ENCODE data around the gene PPIG. TPM values are rescaled to one million over a fixed set of nuclear protein-coding genes. Genes with fewer than 3 reads are reported as not detected.
"Not testable (repeated sequence)": the region's sequence is repeated elsewhere in the genome, so short reads cannot be mapped to it uniquely, and the experiment has no call there.

The PPIG gene
- total and polyA plus RNA-seq, 7 donors, result 25.7 to 54.0 (median 41.3) TPM

- no peaks in the 10 kb centered on the region for H3K9me3 ChIP-seq
- no peak overlapping the region for H3K4me3 ChIP-seq
- intact Hi-C loops (cut with DNase I), result no loop called here
- 86 to 93% methylated on average over 2 of the region's 2 CpGs for WGBS, 2 donors
- TF ChIP-seq POLR2A (IDR thresholded peaks at IDR 0.05) (no peak), EP300 (IDR thresholded peaks at IDR 0.05) (no peak), POLR2AphosphoS5 (IDR thresholded peaks at IDR 0.05) (no peak)
- TF ChIP-seq, protein P1, sequence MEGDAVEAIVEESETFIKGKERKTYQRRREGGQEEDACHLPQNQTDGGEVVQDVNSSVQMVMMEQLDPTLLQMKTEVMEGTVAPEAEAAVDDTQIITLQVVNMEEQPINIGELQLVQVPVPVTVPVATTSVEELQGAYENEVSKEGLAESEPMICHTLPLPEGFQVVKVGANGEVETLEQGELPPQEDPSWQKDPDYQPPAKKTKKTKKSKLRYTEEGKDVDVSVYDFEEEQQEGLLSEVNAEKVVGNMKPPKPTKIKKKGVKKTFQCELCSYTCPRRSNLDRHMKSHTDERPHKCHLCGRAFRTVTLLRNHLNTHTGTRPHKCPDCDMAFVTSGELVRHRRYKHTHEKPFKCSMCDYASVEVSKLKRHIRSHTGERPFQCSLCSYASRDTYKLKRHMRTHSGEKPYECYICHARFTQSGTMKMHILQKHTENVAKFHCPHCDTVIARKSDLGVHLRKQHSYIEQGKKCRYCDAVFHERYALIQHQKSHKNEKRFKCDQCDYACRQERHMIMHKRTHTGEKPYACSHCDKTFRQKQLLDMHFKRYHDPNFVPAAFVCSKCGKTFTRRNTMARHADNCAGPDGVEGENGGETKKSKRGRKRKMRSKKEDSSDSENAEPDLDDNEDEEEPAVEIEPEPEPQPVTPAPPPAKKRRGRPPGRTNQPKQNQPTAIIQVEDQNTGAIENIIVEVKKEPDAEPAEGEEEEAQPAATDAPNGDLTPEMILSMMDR (IDR thresholded peaks at IDR 0.05), result no peak
- no peaks in the 10 kb centered on the region for H3K27me3 ChIP-seq
- DNase-seq, result no peak
- peaks cover 6 to 85% (median 31%) of the 10 kb centered on the region in 4 donors for H3K36me3 ChIP-seq
- no peaks in the 10 kb centered on the region for H3K4me1 ChIP-seq
- H3K27ac ChIP-seq, result no peak overlapping the region
These were observed 29.7 kb downstream of the PPIG start for GRCh38 chr2:169613876-169614275.

- H3K9me3 ChIP-seq; DNase-seq; H3K27me3 ChIP-seq; intact Hi-C loops (cut with DNase I); H3K4me1 ChIP-seq; H3K27ac ChIP-seq; H3K4me3 ChIP-seq: not testable (repeated sequence)
- peaks cover 0 to 64% (median 24%) of the 10 kb centered on the region in 4 donors for H3K36me3 ChIP-seq
- 96 to 98% methylated on average over 1 of the region's 1 CpG for WGBS, 2 donors
These were observed 31.8 kb downstream of the PPIG start for GRCh38 chr2:169615982-169616381.

GRCh38 chr2:169619946-169620345 lies 35.8 kb downstream of the PPIG start:
- Histone ChIP-seq H3K4me1 (peaks cover 0 to 6% (median 2%) of the 10 kb centered on the region in 4 donors), H3K27ac (no peak overlapping the region), H3K4me3 (no peak overlapping the region), H3K36me3 (peaks cover 0 to 46% (median 12%) of the 10 kb centered on the region in 4 donors), H3K27me3 (no peaks in the 10 kb centered on the region), H3K9me3 (no peaks in the 10 kb centered on the region)
- 61 to 62% methylated on average over 3 of the region's 3 CpGs for WGBS, 2 donors
- TF ChIP-seq, protein P1 (IDR thresholded peaks at IDR 0.05), result no peak
- no peak for TF ChIP-seq POLR2AphosphoS5 (IDR thresholded peaks at IDR 0.05)
- TF ChIP-seq POLR2A (IDR thresholded peaks at IDR 0.05), result no peak
- no peak for TF ChIP-seq EP300 (IDR thresholded peaks at IDR 0.05)
- no peak for DNase-seq
- intact Hi-C loops (cut with DNase I), result no loop called here

GRCh38 chr2:169620509-169620908 lies 36.4 kb downstream of the PPIG start:
- no peak overlapping the region for H3K4me3 ChIP-seq
- H3K27ac ChIP-seq, result no peak overlapping the region
- intact Hi-C loops (cut with DNase I), result no loop called here
- TF ChIP-seq POLR2AphosphoS5 (IDR thresholded peaks at IDR 0.05) (no peak), POLR2A (IDR thresholded peaks at IDR 0.05) (no peak), EP300 (IDR thresholded peaks at IDR 0.05) (no peak)
- TF ChIP-seq, protein P1 (IDR thresholded peaks at IDR 0.05), result no peak
- no peak for DNase-seq
- peaks cover 0 to 6% (median 2%) of the 10 kb centered on the region in 4 donors for H3K4me1 ChIP-seq
- no peaks in the 10 kb centered on the region for H3K27me3 ChIP-seq
- H3K9me3 ChIP-seq, result no peaks in the 10 kb centered on the region
- 88 to 91% methylated on average over 1 of the region's 1 CpG for WGBS, 2 donors
- H3K36me3 ChIP-seq, result peaks cover 0 to 43% (median 7%) of the 10 kb centered on the region in 4 donors

DNA sequence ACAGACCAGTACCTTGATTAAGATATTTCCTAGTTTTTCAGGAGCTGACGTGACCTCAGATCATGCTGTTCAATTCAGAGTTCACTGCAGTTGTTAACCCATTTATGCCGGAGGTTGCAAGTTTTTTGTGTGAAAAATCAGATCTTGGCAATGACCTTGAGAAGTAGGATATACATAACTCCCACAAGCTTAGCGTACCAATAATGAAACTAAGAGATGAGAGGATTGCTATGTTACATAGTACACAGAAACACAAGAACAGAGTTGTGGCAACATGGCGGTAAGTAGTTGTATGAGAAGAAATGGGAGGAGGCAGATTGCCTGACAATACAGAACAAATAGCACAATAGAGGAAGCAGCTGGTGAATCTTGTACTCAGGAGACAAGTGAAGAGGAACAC lies 39.1 kb downstream of the PPIG start:
- TF ChIP-seq POLR2A (IDR thresholded peaks at IDR 0.05) (no peak), POLR2AphosphoS5 (IDR thresholded peaks at IDR 0.05) (peak in 1 of 4 donors; percentile 21)
- H3K27ac ChIP-seq, result no peak overlapping the region
- no peaks in the 10 kb centered on the region for H3K9me3 ChIP-seq
- no peak for DNase-seq
- H3K4me1 ChIP-seq, result peaks cover 0 to 6% (median 2%) of the 10 kb centered on the region in 4 donors
- H3K36me3 ChIP-seq, result peaks cover 0 to 39% (median 0%) of the 10 kb centered on the region in 4 donors
- intact Hi-C loops (cut with DNase I), result no loop called here
- no peak overlapping the region for H3K4me3 ChIP-seq
- 93 to 94% methylated on average over 4 of the region's 4 CpGs for WGBS, 2 donors
- no peaks in the 10 kb centered on the region for H3K27me3 ChIP-seq

GRCh38 chr2:169625781-169626180 lies 41.6 kb downstream of the PPIG start:
- H3K36me3 ChIP-seq, result peaks cover 0 to 42% (median 0%) of the 10 kb centered on the region in 4 donors
- H3K9me3 ChIP-seq, result no peaks in the 10 kb centered on the region
- no peak overlapping the region for H3K27ac ChIP-seq
- 90 to 92% methylated on average over 3 of the region's 3 CpGs for WGBS, 2 donors
- intact Hi-C loops (cut with DNase I), result no loop called here
- TF ChIP-seq EP300 (IDR thresholded peaks at IDR 0.05), result no peak
- TF ChIP-seq POLR2AphosphoS5 (IDR thresholded peaks at IDR 0.05), result no peak
- no peaks in the 10 kb centered on the region for H3K27me3 ChIP-seq
- DNase-seq, result no peak
- H3K4me3 ChIP-seq, result no peak overlapping the region
- peaks cover 0 to 6% (median 2%) of the 10 kb centered on the region in 4 donors for H3K4me1 ChIP-seq

All from sigmoid colon (tissue), 7 donors.